ENCODE data around the gene THSD4.

Gene THSD4

DNA sequence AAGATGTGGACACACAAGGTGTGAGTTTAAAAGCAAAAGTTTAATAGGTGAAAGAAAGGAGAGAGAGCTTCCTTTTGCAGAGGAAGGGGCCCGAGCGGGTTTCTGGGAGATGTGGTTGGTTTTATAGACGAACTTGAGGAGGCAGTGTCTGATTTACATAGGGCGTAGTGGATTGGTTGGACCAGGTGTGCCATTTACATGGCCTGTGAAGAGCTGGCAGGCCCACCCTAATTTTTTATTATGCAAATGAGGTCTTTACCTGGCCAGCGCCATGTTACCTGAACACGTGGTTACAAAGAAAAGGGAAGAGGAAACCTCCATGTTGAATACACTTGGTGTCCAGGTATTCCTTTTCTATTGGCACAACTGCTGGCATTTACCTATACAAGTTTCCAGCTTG is 42.8 kb upstream of the THSD4 start:
- no peak overlapping the region for H3K14ac ChIP-seq (ENCODE audit: low read length in 2 of 2)
- H2BK120ac ChIP-seq (ENCODE audit: low read depth, low read length), result no peak overlapping the region
- peaks cover 4% of the 10 kb centered on the region for H3K9me3 ChIP-seq (ENCODE audit: control insufficient read depth, low read length)
- no peak overlapping the region for H3K4me2 ChIP-seq (ENCODE audit: low read length, poor library complexity, severe bottlenecking)
- no peaks in the 10 kb centered on the region for H3K79me1 ChIP-seq (replicated peaks; ENCODE audit: low read length, poor library complexity, severe bottlenecking)
- no peak for DNase-seq
- no peak overlapping the region for H3K23ac ChIP-seq (ENCODE audit: low read length in 2 of 2)
- H3K27me3 ChIP-seq (ENCODE audit: control insufficient read depth in 1 of 2, insufficient read depth in 1 of 2, low read length in 2 of 2), result no peaks in the 10 kb centered on the region
- no peak overlapping the region for H4K91ac ChIP-seq (ENCODE audit: low read length)
- H3K27ac ChIP-seq (ENCODE audit: low read length, poor library complexity, severe bottlenecking), result no peak overlapping the region
- 88% methylated on average over 6 of the region's 6 CpGs for WGBS
- no peak overlapping the region for H3K18ac ChIP-seq (ENCODE audit: low read depth in 1 of 2, low read length in 2 of 2)
- H2AFZ ChIP-seq (ENCODE audit: low read depth, low read length), result no peak overlapping the region
- no peaks in the 10 kb centered on the region for H3K4me1 ChIP-seq (ENCODE audit: control insufficient read depth, insufficient read depth, low read depth, low read length)
- no peak overlapping the region for H2BK5ac ChIP-seq (ENCODE audit: low read depth, low read length, poor library complexity, severe bottlenecking)
- H3K4ac ChIP-seq (ENCODE audit: low read depth in 1 of 2, low read length in 2 of 2), result no peak overlapping the region
- H2AK5ac ChIP-seq (ENCODE audit: low read length, severe bottlenecking), result no peak overlapping the region
- no peak overlapping the region for H4K8ac ChIP-seq (ENCODE audit: low read length)
- H2BK15ac ChIP-seq (ENCODE audit: low read depth, poor library complexity, severe bottlenecking), result no peak overlapping the region
- H3K36me3 ChIP-seq (ENCODE audit: control insufficient read depth in 1 of 2, insufficient read depth in 2 of 2, low read depth in 1 of 2, low read length in 2 of 2), result no peaks in the 10 kb centered on the region
- H3K4me3 ChIP-seq (ENCODE audit: insufficient read depth in 1 of 2, low read depth in 1 of 2, low read length in 2 of 2), result no peak overlapping the region
- no peak overlapping the region for H3K9ac ChIP-seq (ENCODE audit: low read length)
- H2BK12ac ChIP-seq (ENCODE audit: low read length in 2 of 2), result no peak overlapping the region

DNA sequence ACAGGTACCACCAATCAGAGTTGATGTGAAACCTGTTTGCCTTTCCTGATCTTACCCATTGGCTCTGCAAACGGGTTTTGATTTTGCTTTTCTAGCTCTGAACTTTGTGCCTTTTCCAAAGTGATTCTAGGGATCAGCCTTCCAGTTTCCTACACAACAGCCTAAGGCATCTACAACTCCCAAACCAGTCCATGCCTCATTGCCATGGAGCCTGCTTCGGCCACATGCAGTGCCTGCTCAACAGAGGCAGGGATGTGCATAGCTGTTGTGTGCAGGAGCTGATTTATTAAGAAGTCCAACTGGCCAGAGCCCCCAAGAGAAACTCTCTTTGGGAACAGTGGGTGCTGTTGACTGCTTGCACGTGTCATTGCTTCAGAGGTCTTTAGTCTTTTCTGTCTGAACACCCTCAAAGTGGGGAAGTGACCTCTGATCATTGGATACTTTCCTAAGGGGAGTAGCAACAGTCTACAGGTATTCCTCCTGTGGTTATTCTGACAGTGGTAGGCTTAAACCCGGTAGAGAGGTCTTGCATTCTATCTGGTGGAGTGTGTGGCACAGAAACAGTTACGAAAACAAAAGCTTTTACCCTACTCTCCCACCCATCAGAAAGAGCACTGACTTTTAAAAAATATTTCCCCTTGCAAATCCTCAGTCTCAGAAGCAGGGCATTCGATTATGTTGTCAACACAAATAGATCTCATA is 36.6 kb upstream of the THSD4 start:
- DNase-seq, result no peak
- H2BK5ac ChIP-seq (ENCODE audit: low read depth, low read length, poor library complexity, severe bottlenecking), result no peak overlapping the region
- no peak overlapping the region for H2AK5ac ChIP-seq (ENCODE audit: low read length, severe bottlenecking)
- no peak overlapping the region for H3K27ac ChIP-seq (ENCODE audit: low read length, poor library complexity, severe bottlenecking)
- no peak overlapping the region for H2BK15ac ChIP-seq (ENCODE audit: low read depth, poor library complexity, severe bottlenecking)
- no peak overlapping the region for H3K23ac ChIP-seq (ENCODE audit: low read length in 2 of 2)
- peak overlapping the region in 1 of 2 experiments; percentile 8 for H3K4me3 ChIP-seq (ENCODE audit: insufficient read depth in 1 of 2, low read depth in 1 of 2, low read length in 2 of 2)
- H2BK120ac ChIP-seq (ENCODE audit: low read depth, low read length), result no peak overlapping the region
- peaks cover 4% of the 10 kb centered on the region for H3K9me3 ChIP-seq (ENCODE audit: control insufficient read depth, low read length)
- H2AFZ ChIP-seq (ENCODE audit: low read depth, low read length), result no peak overlapping the region
- no peak overlapping the region for H4K8ac ChIP-seq (ENCODE audit: low read length)
- H3K14ac ChIP-seq (ENCODE audit: low read length in 2 of 2), result no peak overlapping the region
- H3K36me3 ChIP-seq (ENCODE audit: control insufficient read depth in 1 of 2, insufficient read depth in 2 of 2, low read depth in 1 of 2, low read length in 2 of 2), result no peaks in the 10 kb centered on the region
- no peaks in the 10 kb centered on the region for H3K4me1 ChIP-seq (ENCODE audit: control insufficient read depth, insufficient read depth, low read depth, low read length)
- H2BK12ac ChIP-seq (ENCODE audit: low read length in 2 of 2), result no peak overlapping the region
- peak overlapping the region; percentile 68 for H3K9ac ChIP-seq (ENCODE audit: low read length)
- no peaks in the 10 kb centered on the region for H3K27me3 ChIP-seq (ENCODE audit: control insufficient read depth in 1 of 2, insufficient read depth in 1 of 2, low read length in 2 of 2)
- no peaks in the 10 kb centered on the region for H3K79me1 ChIP-seq (replicated peaks; ENCODE audit: low read length, poor library complexity, severe bottlenecking)
- H4K91ac ChIP-seq (ENCODE audit: low read length), result no peak overlapping the region
- no peak overlapping the region for H3K4me2 ChIP-seq (ENCODE audit: low read length, poor library complexity, severe bottlenecking)
- H3K4ac ChIP-seq (ENCODE audit: low read depth in 1 of 2, low read length in 2 of 2), result no peak overlapping the region
- no peak overlapping the region for H3K18ac ChIP-seq (ENCODE audit: low read depth in 1 of 2, low read length in 2 of 2)
- 68% methylated on average over 5 of the region's 6 CpGs for WGBS

- no peaks in the 10 kb centered on the region for H3K27me3 ChIP-seq (ENCODE audit: control insufficient read depth in 1 of 2, insufficient read depth in 1 of 2, low read length in 2 of 2)
- peak overlapping the region; percentile 68 for H3K9ac ChIP-seq (ENCODE audit: low read length)
- H3K4me3 ChIP-seq (ENCODE audit: insufficient read depth in 1 of 2, low read depth in 1 of 2, low read length in 2 of 2), result peak overlapping the region in 1 of 2 experiments; percentile 17
- no peak overlapping the region for H2BK15ac ChIP-seq (ENCODE audit: low read depth, poor library complexity, severe bottlenecking)
- H2AFZ ChIP-seq (ENCODE audit: low read depth, low read length), result no peak overlapping the region
- no peak overlapping the region for H4K8ac ChIP-seq (ENCODE audit: low read length)
- no peak overlapping the region for H3K14ac ChIP-seq (ENCODE audit: low read length in 2 of 2)
- no peaks in the 10 kb centered on the region for H3K36me3 ChIP-seq (ENCODE audit: control insufficient read depth in 1 of 2, insufficient read depth in 2 of 2, low read depth in 1 of 2, low read length in 2 of 2)
- WGBS, result 74% methylated on average over 6 of the region's 6 CpGs
- no peaks in the 10 kb centered on the region for H3K4me1 ChIP-seq (ENCODE audit: control insufficient read depth, insufficient read depth, low read depth, low read length)
- no peak overlapping the region for H3K27ac ChIP-seq (ENCODE audit: low read length, poor library complexity, severe bottlenecking)
- no peaks in the 10 kb centered on the region for H3K79me1 ChIP-seq (replicated peaks; ENCODE audit: low read length, poor library complexity, severe bottlenecking)
- H3K9me3 ChIP-seq (ENCODE audit: control insufficient read depth, low read length), result peaks cover 4% of the 10 kb centered on the region
- no peak overlapping the region for H4K91ac ChIP-seq (ENCODE audit: low read length)
- H3K18ac ChIP-seq (ENCODE audit: low read depth in 1 of 2, low read length in 2 of 2), result no peak overlapping the region
- H3K23ac ChIP-seq (ENCODE audit: low read length in 2 of 2), result no peak overlapping the region
- no peak overlapping the region for H3K4ac ChIP-seq (ENCODE audit: low read depth in 1 of 2, low read length in 2 of 2)
- no peak overlapping the region for H2BK5ac ChIP-seq (ENCODE audit: low read depth, low read length, poor library complexity, severe bottlenecking)
- H2BK120ac ChIP-seq (ENCODE audit: low read depth, low read length), result no peak overlapping the region
- H2AK5ac ChIP-seq (ENCODE audit: low read length, severe bottlenecking), result no peak overlapping the region
- no peak overlapping the region for H3K4me2 ChIP-seq (ENCODE audit: low read length, poor library complexity, severe bottlenecking)
- DNase-seq, result no peak
- H2BK12ac ChIP-seq (ENCODE audit: low read length in 2 of 2), result no peak overlapping the region
These were observed 35.8 kb upstream of the THSD4 start for GRCh38 chr15:71079208-71080044.

GRCh38 chr15:71080166-71080565 is 35.1 kb upstream of the THSD4 start:
- DNase-seq, result no peak
- Histone ChIP-seq H3K23ac (ENCODE audit: low read length in 2 of 2) (no peak overlapping the region), H2BK5ac (ENCODE audit: low read depth, low read length, poor library complexity, severe bottlenecking) (no peak overlapping the region), H4K8ac (ENCODE audit: low read length) (no peak overlapping the region), H3K18ac (ENCODE audit: low read depth in 1 of 2, low read length in 2 of 2) (no peak overlapping the region), H2BK12ac (ENCODE audit: low read length in 2 of 2) (no peak overlapping the region), H2AFZ (ENCODE audit: low read depth, low read length) (no peak overlapping the region), H3K4me1 (ENCODE audit: control insufficient read depth, insufficient read depth, low read depth, low read length) (no peaks in the 10 kb centered on the region), H2AK5ac (ENCODE audit: low read length, severe bottlenecking) (no peak overlapping the region), H3K36me3 (ENCODE audit: control insufficient read depth in 1 of 2, insufficient read depth in 2 of 2, low read depth in 1 of 2, low read length in 2 of 2) (no peaks in the 10 kb centered on the region), H3K27me3 (ENCODE audit: control insufficient read depth in 1 of 2, insufficient read depth in 1 of 2, low read length in 2 of 2) (no peaks in the 10 kb centered on the region), H3K27ac (ENCODE audit: low read length, poor library complexity, severe bottlenecking) (no peak overlapping the region), H3K79me1 (replicated peaks; ENCODE audit: low read length, poor library complexity, severe bottlenecking) (no peaks in the 10 kb centered on the region), H3K4me2 (ENCODE audit: low read length, poor library complexity, severe bottlenecking) (no peak overlapping the region), H3K4ac (ENCODE audit: low read depth in 1 of 2, low read length in 2 of 2) (no peak overlapping the region), H3K14ac (ENCODE audit: low read length in 2 of 2) (no peak overlapping the region), H2BK120ac (ENCODE audit: low read depth, low read length) (no peak overlapping the region), H4K91ac (ENCODE audit: low read length) (no peak overlapping the region), H2BK15ac (ENCODE audit: low read depth, poor library complexity, severe bottlenecking) (no peak overlapping the region), H3K9me3 (ENCODE audit: control insufficient read depth, low read length) (peaks cover 4% of the 10 kb centered on the region), H3K9ac (ENCODE audit: low read length) (peak overlapping the region; percentile 68), H3K4me3 (ENCODE audit: insufficient read depth in 1 of 2, low read depth in 1 of 2, low read length in 2 of 2) (peak overlapping the region in 1 of 2 experiments; percentile 17)
- WGBS, result 89% methylated on average over 6 of the region's 7 CpGs
